ENCODE data around the gene PTGR1.

GRCh38 chr9:111559000-111559610 is 40.3 kb downstream of the PTGR1 start:
- no peak for TF ChIP-seq CTCF (IDR thresholded peaks at IDR 0.05 in 4 of 5, conservative IDR thresholded peaks at IDR 0.05 in 1 of 5)
- no peak for TF ChIP-seq POLR2A (IDR thresholded peaks at IDR 0.05)

Data from gastrocnemius medialis (tissue), 4 donors.